ENCODE data around the gene KCNA10.

The KCNA10 gene

GRCh38 chr1:110551278-110551809 is 32.4 kb upstream of the KCNA10 start:
- H3K27ac ChIP-seq: no peak overlapping the region
- TF ChIP-seq CTCF (IDR thresholded peaks at IDR 0.05): no peak
- H3K27me3 ChIP-seq: peaks cover 0 to 9% of the 10 kb centered on the region in 2 donors
- no peaks in the 10 kb centered on the region for H3K9me3 ChIP-seq
- intact Hi-C loops (cut with DNase I; ENCODE audit: low total_unique reads): loop anchor here (10.0 kb wide), 1 partner anchor 63 kb away; no protein-coding TSS in a partner anchor
- no peak for DNase-seq
- H3K4me3 ChIP-seq: no peak overlapping the region
- peaks cover 0 to 17% (median 11%) of the 10 kb centered on the region in 4 donors for H3K4me1 ChIP-seq
- H3K36me3 ChIP-seq: no peaks in the 10 kb centered on the region

- no peak for DNase-seq
- intact Hi-C loops (cut with DNase I; ENCODE audit: low total_unique reads): loop anchor here (10.0 kb wide), 1 partner anchor 65 kb away; no protein-coding TSS in a partner anchor
- Histone ChIP-seq H3K27ac (no peak overlapping the region), H3K27me3 (peaks cover 0 to 9% of the 10 kb centered on the region in 2 donors), H3K4me1 (peaks cover 0 to 2% (median under 1%) of the 10 kb centered on the region in 4 donors), H3K9me3 (no peaks in the 10 kb centered on the region), H3K4me3 (no peak overlapping the region), H3K36me3 (no peaks in the 10 kb centered on the region)
- TF ChIP-seq CTCF (IDR thresholded peaks at IDR 0.05): no peak
Measured at GRCh38 chr1:110549831-110550230, 30.9 kb upstream of the KCNA10 start.

GRCh38 chr1:110548381-110548780 is 29.4 kb upstream of the KCNA10 start:
- DNase-seq: no peak
- no peak overlapping the region for H3K4me3 ChIP-seq
- TF ChIP-seq CTCF (IDR thresholded peaks at IDR 0.05): peak in 1 of 2 experiments; percentile 11
- H3K27me3 ChIP-seq: peaks cover 0 to 9% of the 10 kb centered on the region in 2 donors
- no peaks in the 10 kb centered on the region for H3K4me1 ChIP-seq
- intact Hi-C loops (cut with DNase I; ENCODE audit: low total_unique reads): no loop called here
- no peak overlapping the region for H3K27ac ChIP-seq
- H3K36me3 ChIP-seq: no peaks in the 10 kb centered on the region
- H3K9me3 ChIP-seq: no peaks in the 10 kb centered on the region

- no peaks in the 10 kb centered on the region for H3K9me3 ChIP-seq
- no peak overlapping the region for H3K4me3 ChIP-seq
- intact Hi-C loops (cut with DNase I; ENCODE audit: low total_unique reads): no loop called here
- DNase-seq: no peak
- no peaks in the 10 kb centered on the region for H3K36me3 ChIP-seq
- peaks cover 0 to 9% of the 10 kb centered on the region in 2 donors for H3K27me3 ChIP-seq
- no peak for TF ChIP-seq CTCF (IDR thresholded peaks at IDR 0.05)
- no peak overlapping the region for H3K27ac ChIP-seq
- H3K4me1 ChIP-seq: no peaks in the 10 kb centered on the region
Measured at GRCh38 chr1:110547017-110547416, 28.0 kb upstream of the KCNA10 start.

GRCh38 chr1:110545492-110545891 is 26.5 kb upstream of the KCNA10 start:
- Histone ChIP-seq H3K4me1 (no peaks in the 10 kb centered on the region), H3K9me3 (no peaks in the 10 kb centered on the region), H3K27me3 (peaks cover 0 to 4% of the 10 kb centered on the region in 2 donors), H3K36me3 (no peaks in the 10 kb centered on the region), H3K27ac (no peak overlapping the region), H3K4me3 (no peak overlapping the region)
- no peak for DNase-seq
- intact Hi-C loops (cut with DNase I; ENCODE audit: low total_unique reads): no loop called here
- TF ChIP-seq CTCF (IDR thresholded peaks at IDR 0.05): no peak

- intact Hi-C loops (cut with DNase I; ENCODE audit: low total_unique reads): no loop called here
- H3K4me1 ChIP-seq: no peaks in the 10 kb centered on the region
- no peak overlapping the region for H3K4me3 ChIP-seq
- no peak for TF ChIP-seq CTCF (IDR thresholded peaks at IDR 0.05)
- H3K36me3 ChIP-seq: no peaks in the 10 kb centered on the region
- no peaks in the 10 kb centered on the region for H3K9me3 ChIP-seq
- peaks cover 0 to 3% of the 10 kb centered on the region in 2 donors for H3K27me3 ChIP-seq
- DNase-seq: no peak
- no peak overlapping the region for H3K27ac ChIP-seq
Measured at GRCh38 chr1:110544753-110545152, 25.8 kb upstream of the KCNA10 start.
